Epithelial cell of esophagus (primary cell): ENCODE results near the gene TPST2.
"Not testable (repeated sequence)": the region's sequence is repeated elsewhere in the genome, so short reads cannot be mapped to it uniquely, and the experiment has no call there.

Experiments used
- DNase-seq: peaks from one replicate; pipeline ENCODE4 v3.0.0; 2010; ENCODE audit warnings: low read depth
- H3K4me3 ChIP-seq: 2 replicates; pipeline ENCODE4 v1.5.1; 2011; ENCODE audit warnings: mild to moderate bottlenecking, low read length, control low read depth
- TF ChIP-seq, protein P1 (sequence below): IDR thresholded peaks from 2 replicates; pipeline ENCODE4 v1.5.1; 2011; ENCODE audit warnings: low read depth, mild to moderate bottlenecking, low read length, control low read depth, inconsistent platforms; ENCODE audit not compliant: insufficient read depth; ENCODE audit errors: missing control alignments

Gene TPST2

DNA sequence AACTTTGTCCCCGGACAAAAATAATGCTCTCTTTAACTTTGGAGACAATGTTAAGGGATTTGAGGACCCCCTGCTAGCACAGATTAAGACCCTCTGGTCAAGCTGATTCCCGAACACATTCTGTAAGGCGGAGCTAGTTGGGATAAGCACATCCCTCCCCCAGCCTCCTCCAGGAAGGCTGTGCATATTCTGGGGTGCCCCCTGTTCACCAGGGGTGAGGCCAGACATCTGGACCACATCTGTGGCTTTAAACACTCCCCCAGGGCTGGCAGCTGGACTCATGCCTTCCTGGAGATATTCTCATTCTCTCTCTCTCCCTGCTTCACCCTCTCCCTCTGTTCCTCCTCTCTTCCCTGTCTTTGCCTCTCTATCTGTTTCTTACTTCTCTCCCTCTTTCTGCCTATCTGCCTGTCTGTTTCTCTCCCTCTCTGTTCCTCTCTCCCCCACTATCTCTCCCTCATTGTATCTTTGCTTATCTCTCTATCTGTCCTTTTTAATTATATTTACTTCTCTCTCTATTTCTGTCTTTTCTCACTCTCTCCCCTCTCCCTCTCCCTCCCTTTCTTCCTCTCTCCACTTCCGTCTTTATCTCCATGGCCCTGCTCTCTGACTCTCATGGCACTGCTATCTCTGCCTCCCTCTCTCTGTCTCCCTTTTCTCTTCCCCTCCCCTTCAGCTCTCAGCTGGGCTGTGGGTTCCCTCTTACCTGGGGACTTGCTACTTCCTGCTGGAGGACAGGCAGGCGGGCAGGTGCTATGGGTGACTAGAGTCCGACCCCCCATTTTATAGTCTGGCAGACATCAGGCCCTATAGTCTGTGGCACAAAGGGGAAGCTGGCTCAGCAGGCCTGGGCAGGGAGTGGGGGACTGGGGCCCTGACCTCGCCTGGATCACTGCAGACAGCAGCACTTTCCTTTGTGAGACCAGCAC lies 27.6 kb upstream of the TPST2 start, which contains the start of gene CRYBB1:
CRYBB1 (minus strand) TSS at position 757 of the 929 bp plus-strand sequence. CDS start 1,708 bp downstream, outside the sequence.
- H3K4me3 ChIP-seq = no peak within 1 kb of the TSS
- TF ChIP-seq, protein P1, sequence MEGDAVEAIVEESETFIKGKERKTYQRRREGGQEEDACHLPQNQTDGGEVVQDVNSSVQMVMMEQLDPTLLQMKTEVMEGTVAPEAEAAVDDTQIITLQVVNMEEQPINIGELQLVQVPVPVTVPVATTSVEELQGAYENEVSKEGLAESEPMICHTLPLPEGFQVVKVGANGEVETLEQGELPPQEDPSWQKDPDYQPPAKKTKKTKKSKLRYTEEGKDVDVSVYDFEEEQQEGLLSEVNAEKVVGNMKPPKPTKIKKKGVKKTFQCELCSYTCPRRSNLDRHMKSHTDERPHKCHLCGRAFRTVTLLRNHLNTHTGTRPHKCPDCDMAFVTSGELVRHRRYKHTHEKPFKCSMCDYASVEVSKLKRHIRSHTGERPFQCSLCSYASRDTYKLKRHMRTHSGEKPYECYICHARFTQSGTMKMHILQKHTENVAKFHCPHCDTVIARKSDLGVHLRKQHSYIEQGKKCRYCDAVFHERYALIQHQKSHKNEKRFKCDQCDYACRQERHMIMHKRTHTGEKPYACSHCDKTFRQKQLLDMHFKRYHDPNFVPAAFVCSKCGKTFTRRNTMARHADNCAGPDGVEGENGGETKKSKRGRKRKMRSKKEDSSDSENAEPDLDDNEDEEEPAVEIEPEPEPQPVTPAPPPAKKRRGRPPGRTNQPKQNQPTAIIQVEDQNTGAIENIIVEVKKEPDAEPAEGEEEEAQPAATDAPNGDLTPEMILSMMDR = no peak
- DNase-seq = no peak

DNA sequence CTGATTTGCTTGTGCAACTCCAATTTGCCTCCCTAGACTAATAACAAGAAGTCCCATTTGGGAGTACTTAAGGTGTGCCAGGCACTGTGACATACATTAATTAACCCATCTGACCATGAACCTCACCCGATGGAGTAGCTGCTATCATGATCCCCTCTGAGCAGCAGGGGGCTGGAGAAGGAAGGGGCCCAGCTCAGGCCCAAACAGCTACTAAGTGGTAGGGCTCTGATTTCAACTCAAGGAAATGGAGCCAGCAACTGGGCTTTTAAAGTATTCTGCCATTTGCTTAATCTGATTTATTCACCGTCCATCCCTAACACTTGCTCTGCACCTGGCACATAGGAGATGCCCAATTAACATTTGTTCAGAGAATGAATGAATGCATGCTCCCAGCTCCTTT lies 26.7 kb upstream of the TPST2 start:
- TF ChIP-seq, protein P1 = no peak

DNA sequence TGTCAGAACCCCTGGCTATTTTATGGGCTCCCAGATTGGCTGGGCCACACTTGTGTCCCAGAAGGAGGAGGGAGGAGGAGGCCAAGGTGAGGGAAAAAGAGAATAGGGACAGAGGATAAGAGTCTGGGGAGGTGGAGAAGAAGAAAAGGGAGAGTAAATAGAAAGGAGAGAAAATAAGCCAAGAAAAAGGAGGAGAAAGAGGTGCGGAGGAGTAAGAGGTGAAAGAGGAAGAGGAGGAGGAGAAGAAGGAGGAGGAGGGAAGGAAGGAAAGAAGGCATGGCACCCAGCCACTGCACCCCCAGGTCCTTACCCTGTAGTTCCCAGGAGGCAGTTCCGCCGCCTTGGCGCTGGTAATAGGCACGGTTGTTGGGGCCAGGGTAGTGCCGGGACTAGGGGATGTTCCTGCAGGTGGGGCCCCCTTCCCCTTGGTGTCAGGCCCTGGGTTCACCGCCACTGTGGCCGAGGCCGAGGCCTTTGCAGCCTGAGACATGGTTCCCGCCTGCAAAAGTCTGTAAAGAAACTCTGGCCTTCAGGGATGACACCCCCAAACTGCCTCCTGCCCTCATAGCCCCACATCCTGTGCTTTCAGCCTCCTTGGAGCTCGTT lies 26.0 kb upstream of the TPST2 start:
- H3K4me3 ChIP-seq = no peak overlapping the region
- TF ChIP-seq, protein P1 = no peak
- no peak for DNase-seq

More for the DNA sequence above, 26.7 kb upstream of the TPST2 start:
- no peak for DNase-seq
- H3K4me3 ChIP-seq = no peak overlapping the region

DNA sequence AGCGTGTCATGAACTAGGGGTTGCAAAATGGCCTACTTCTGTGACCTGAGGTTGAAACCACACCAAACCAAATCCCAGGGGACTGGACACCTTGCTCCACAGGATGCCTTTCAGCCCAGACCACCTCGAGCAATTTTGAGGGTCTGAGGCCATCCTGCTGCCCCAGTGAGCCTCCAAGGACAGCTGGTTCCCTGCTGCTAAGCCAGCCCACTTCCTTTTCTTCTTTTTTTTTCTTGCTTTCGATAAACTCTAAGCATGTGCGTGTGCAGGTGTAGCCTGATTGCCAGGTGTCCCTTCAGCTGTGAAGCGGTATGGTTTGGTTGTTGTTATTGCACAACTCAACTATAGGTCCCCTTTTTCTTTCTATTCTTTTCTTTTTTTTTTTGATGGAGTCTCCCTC lies 25.2 kb upstream of the TPST2 start:
- TF ChIP-seq, protein P1 = no peak
- no peak overlapping the region for H3K4me3 ChIP-seq
- no peak for DNase-seq

DNA sequence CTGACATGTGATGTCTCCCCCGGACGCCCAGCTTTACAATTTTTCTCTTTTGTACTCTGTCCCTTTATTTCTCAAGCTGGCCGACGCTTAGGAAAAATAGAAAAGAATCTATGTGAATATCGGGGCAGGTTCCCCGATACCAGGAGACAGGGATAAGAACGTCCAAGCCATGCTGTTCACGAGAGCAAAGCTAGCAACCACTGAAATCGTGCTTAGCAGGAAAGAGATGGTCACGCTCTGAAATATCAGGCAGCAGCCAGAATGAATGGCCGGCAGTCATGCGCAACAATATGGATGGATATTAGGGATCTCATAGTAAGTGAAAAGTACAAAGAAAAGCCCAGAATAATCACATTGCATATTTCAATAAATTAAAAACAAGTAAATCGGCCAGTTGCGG lies 24.4 kb upstream of the TPST2 start:
- DNase-seq = no peak
- H3K4me3 ChIP-seq = no peak overlapping the region
- TF ChIP-seq, protein P1 = no peak

DNA sequence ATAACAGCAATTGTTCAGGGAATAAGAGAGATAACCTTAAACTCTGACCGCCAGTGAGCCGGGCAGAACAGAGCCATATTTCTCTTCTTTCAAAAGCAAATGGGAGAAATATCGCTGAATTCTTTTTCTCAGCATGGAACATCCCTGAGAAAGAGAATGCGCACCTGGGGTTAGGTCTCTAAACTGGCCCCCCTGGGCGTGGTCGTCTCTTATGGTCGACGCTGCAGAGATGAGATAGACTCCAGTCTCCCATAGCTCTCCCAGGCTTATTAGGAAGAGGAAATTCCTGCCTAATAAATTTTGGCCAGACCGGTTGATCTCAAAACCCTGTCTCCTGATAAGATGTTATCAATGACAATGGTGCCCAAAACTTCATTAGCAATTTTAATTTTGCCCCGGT lies 23.8 kb upstream of the TPST2 start:
- not testable (repeated sequence) for DNase-seq, H3K4me3 ChIP-seq

DNA sequence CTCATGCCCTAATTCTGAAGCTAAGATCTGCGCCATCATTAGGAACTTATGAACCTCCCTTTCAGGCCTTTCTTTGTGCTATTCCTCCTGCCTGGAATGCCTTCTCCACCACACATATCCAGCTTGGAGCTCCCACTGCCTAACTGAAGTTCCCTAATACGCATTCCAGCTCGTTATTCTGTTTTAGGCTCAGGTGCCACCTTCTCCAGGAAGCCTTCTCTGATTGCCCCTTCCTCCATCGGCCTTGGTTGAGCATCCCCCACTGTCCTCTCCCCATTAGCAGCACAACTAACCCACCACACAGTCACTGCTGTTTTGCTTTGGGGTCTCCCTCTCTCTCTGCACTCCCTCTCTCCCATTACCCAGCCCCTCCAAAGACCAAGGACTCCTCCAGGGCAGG lies 22.7 kb upstream of the TPST2 start:
- no peak for DNase-seq
- TF ChIP-seq, protein P1 = no peak
- no peak overlapping the region for H3K4me3 ChIP-seq
